ENCODE measurements around the gene PRKAR1B.
"Not testable (repeated sequence)": the region's sequence is repeated elsewhere in the genome, so short reads cannot be mapped to it uniquely, and the experiment has no call there.

PRKAR1B gene

GRCh38 chr7:668958-669357, 58.1 kb downstream of the PRKAR1B start:
- H3K27ac Mint-ChIP-seq = no peak overlapping the region
- no peak overlapping the region for H3K4me3 Mint-ChIP-seq
- DNase-seq = no peak
- H3K27me3 Mint-ChIP-seq = no peaks in the 10 kb centered on the region
- peaks cover 14% of the 10 kb centered on the region for H3K36me3 Mint-ChIP-seq (ENCODE audit: low read depth)
- peaks cover 6% of the 10 kb centered on the region for H3K9me3 Mint-ChIP-seq
- H3K4me1 Mint-ChIP-seq = peaks cover 3% of the 10 kb centered on the region
- ATAC-seq = no peak

GRCh38 chr7:668139-668931, 58.7 kb downstream of the PRKAR1B start:
- ATAC-seq (no peak), DNase-seq (no peak)
- H3K4me1 Mint-ChIP-seq = peaks cover 6% of the 10 kb centered on the region
- no peak overlapping the region for H3K27ac Mint-ChIP-seq
- no peaks in the 10 kb centered on the region for H3K27me3 Mint-ChIP-seq
- no peak overlapping the region for H3K4me3 Mint-ChIP-seq
- peaks cover 6% of the 10 kb centered on the region for H3K9me3 Mint-ChIP-seq
- peaks cover 12% of the 10 kb centered on the region for H3K36me3 Mint-ChIP-seq (ENCODE audit: low read depth)

- H3K36me3 Mint-ChIP-seq (ENCODE audit: low read depth) = peaks cover 9% of the 10 kb centered on the region
- peaks cover 15% of the 10 kb centered on the region for H3K4me1 Mint-ChIP-seq
- H3K27me3 Mint-ChIP-seq = no peaks in the 10 kb centered on the region
- ATAC-seq (no peak), DNase-seq (no peak)
- H3K9me3 Mint-ChIP-seq = peaks cover 6% of the 10 kb centered on the region
- no peak overlapping the region for H3K4me3 Mint-ChIP-seq
- no peak overlapping the region for H3K27ac Mint-ChIP-seq
These were observed 60.4 kb downstream of the PRKAR1B start for GRCh38 chr7:666454-667292.

GRCh38 chr7:665736-666453, 61.2 kb downstream of the PRKAR1B start:
- peaks cover 6% of the 10 kb centered on the region for H3K9me3 Mint-ChIP-seq
- DNase-seq = no peak
- no peak overlapping the region for H3K4me3 Mint-ChIP-seq
- peaks cover 15% of the 10 kb centered on the region for H3K4me1 Mint-ChIP-seq
- H3K27me3 Mint-ChIP-seq = no peaks in the 10 kb centered on the region
- H3K36me3 Mint-ChIP-seq (ENCODE audit: low read depth) = peaks cover 9% of the 10 kb centered on the region
- no peak for ATAC-seq
- H3K27ac Mint-ChIP-seq = no peak overlapping the region

- Mint-ChIP-seq H3K9me3 (peaks cover 6% of the 10 kb centered on the region), H3K36me3 (ENCODE audit: low read depth) (peaks cover 9% of the 10 kb centered on the region), H3K4me3 (no peak overlapping the region), H3K27me3 (no peaks in the 10 kb centered on the region), H3K4me1 (peaks cover 15% of the 10 kb centered on the region), H3K27ac (no peak overlapping the region)
- DNase-seq (no peak), ATAC-seq (no peak)
These were observed 61.9 kb downstream of the PRKAR1B start for GRCh38 chr7:664997-665735.

GRCh38 chr7:664402-664775, 62.7 kb downstream of the PRKAR1B start:
- ATAC-seq (no peak), DNase-seq (no peak)
- no peaks in the 10 kb centered on the region for H3K27me3 Mint-ChIP-seq
- H3K27ac Mint-ChIP-seq = no peak overlapping the region
- peaks cover 6% of the 10 kb centered on the region for H3K9me3 Mint-ChIP-seq
- H3K4me1 Mint-ChIP-seq = peaks cover 15% of the 10 kb centered on the region
- no peak overlapping the region for H3K4me3 Mint-ChIP-seq
- H3K36me3 Mint-ChIP-seq (ENCODE audit: low read depth) = peaks cover 13% of the 10 kb centered on the region

GRCh38 chr7:662576-662975, 64.5 kb downstream of the PRKAR1B start:
- peaks cover 19% of the 10 kb centered on the region for H3K36me3 Mint-ChIP-seq (ENCODE audit: low read depth)
- peaks cover 12% of the 10 kb centered on the region for H3K4me1 Mint-ChIP-seq
- no peak overlapping the region for H3K4me3 Mint-ChIP-seq
- peaks cover 7% of the 10 kb centered on the region for H3K9me3 Mint-ChIP-seq
- H3K27ac Mint-ChIP-seq = peak overlapping the region; percentile 44
- no peaks in the 10 kb centered on the region for H3K27me3 Mint-ChIP-seq
- DNase-seq = no peak
- no peak for ATAC-seq

- Mint-ChIP-seq H3K27me3 (no peaks in the 10 kb centered on the region), H3K27ac (no peak overlapping the region), H3K36me3 (ENCODE audit: low read depth) (peaks cover 19% of the 10 kb centered on the region), H3K4me1 (peaks cover 12% of the 10 kb centered on the region), H3K4me3 (no peak overlapping the region), H3K9me3 (peaks cover 7% of the 10 kb centered on the region)
- no peak for DNase-seq
- no peak for ATAC-seq
These were observed 67.1 kb downstream of the PRKAR1B start for GRCh38 chr7:659996-660395.

- no peaks in the 10 kb centered on the region for H3K27me3 Mint-ChIP-seq
- H3K9me3 Mint-ChIP-seq = peaks cover 7% of the 10 kb centered on the region
These were observed 67.7 kb downstream of the PRKAR1B start for GRCh38 chr7:659306-659847.

GRCh38 chr7:657565-658119, 69.4 kb downstream of the PRKAR1B start:
- H3K27me3 Mint-ChIP-seq = no peaks in the 10 kb centered on the region
- H3K4me3 Mint-ChIP-seq = no peak overlapping the region
- H3K9me3 Mint-ChIP-seq = peaks cover 7% of the 10 kb centered on the region
- no peak for ATAC-seq
- peaks cover 3% of the 10 kb centered on the region for H3K4me1 Mint-ChIP-seq
- H3K36me3 Mint-ChIP-seq (ENCODE audit: low read depth) = peaks cover 22% of the 10 kb centered on the region
- no peak overlapping the region for H3K27ac Mint-ChIP-seq
- DNase-seq = no peak

More at GRCh38 chr7:659306-659847, 67.7 kb downstream of the PRKAR1B start:
- no peak for DNase-seq
- Mint-ChIP-seq H3K4me1 (peaks cover 12% of the 10 kb centered on the region), H3K27ac (no peak overlapping the region), H3K4me3 (no peak overlapping the region), H3K36me3 (ENCODE audit: low read depth) (peaks cover 19% of the 10 kb centered on the region)
- no peak for ATAC-seq

- H3K4me1 Mint-ChIP-seq, H3K27ac Mint-ChIP-seq, ATAC-seq, H3K27me3 Mint-ChIP-seq, DNase-seq, H3K9me3 Mint-ChIP-seq, H3K4me3 Mint-ChIP-seq: not testable (repeated sequence)
- peaks cover 22% of the 10 kb centered on the region for H3K36me3 Mint-ChIP-seq (ENCODE audit: low read depth)
These were observed 70.1 kb downstream of the PRKAR1B start for GRCh38 chr7:657010-657409.

GRCh38 chr7:655758-656157, 71.3 kb downstream of the PRKAR1B start:
- no peak for DNase-seq
- Mint-ChIP-seq H3K9me3 (peaks cover 7% of the 10 kb centered on the region), H3K4me3 (no peak overlapping the region), H3K27ac (no peak overlapping the region), H3K27me3 (no peaks in the 10 kb centered on the region), H3K4me1 (no peaks in the 10 kb centered on the region), H3K36me3 (ENCODE audit: low read depth) (peaks cover 22% of the 10 kb centered on the region)
- ATAC-seq = no peak

GRCh38 chr7:653829-654764, 73.0 kb downstream of the PRKAR1B start:
- Mint-ChIP-seq H3K27ac (no peak overlapping the region), H3K36me3 (ENCODE audit: low read depth) (peaks cover 16% of the 10 kb centered on the region), H3K4me3 (no peak overlapping the region), H3K9me3 (peaks cover 4% of the 10 kb centered on the region), H3K27me3 (no peaks in the 10 kb centered on the region), H3K4me1 (no peaks in the 10 kb centered on the region)
- DNase-seq (no peak), ATAC-seq (no peak)
